Fibroblast of peridontal ligament (primary cell): ENCODE results near the gene SPATA6L.
A peak's percentile ranks its signal among the peaks of the same experiment; 100 is the strongest.
"Not testable (repeated sequence)": the region's sequence is repeated elsewhere in the genome, so short reads cannot be mapped to it uniquely, and the experiment has no call there.

Experiments used
- DNase-seq: peaks from one replicate; pipeline ENCODE4 v3.0.0-alpha.2; 2010; ENCODE audit errors: extremely low read depth

SPATA6L gene

DNA sequence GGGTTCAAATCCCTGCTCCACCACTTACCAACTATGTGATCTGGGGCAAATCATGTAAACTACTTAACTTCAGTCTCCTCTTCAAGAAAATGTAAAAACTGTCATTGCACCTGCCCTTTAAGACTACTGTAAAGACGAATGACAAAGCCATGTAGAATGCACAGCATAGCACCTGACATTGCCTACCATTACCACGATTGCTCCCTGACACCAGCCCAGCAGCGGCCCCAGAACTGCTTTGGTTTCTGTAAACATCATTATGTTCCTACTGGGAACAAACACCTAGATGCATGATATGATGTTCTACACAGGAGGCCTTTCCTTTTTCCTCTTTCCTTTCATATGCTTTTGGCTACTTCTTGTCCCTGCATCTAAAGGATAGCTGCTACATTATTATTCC is 27.3 kb downstream of the SPATA6L start:
- DNase-seq = no peak

DNA sequence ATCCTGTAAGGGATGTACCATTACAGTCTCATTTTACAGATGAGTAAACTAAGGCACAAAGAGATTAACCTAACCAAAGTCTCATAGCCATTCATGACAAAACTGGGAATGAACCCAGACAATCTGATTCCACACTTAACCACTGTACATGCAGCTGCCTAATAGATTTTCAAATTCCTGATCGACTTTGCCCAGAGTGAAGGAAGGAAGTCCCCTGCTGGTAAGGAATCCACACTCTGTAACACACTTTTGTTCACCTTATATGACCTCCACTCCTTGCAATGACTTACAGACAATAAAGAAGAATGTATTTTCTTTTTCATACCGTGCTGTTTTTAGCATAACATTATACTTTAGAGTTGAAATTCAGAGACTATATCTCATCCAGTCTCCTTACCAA is 35.4 kb downstream of the SPATA6L start:
- no peak for DNase-seq

- DNase-seq = no peak
Observed at GRCh38 chr9:4622016-4622415, 44.3 kb downstream of the SPATA6L start.

GRCh38 chr9:4620881-4621555 is 45.3 kb downstream of the SPATA6L start:
- DNase-seq = peak; percentile 61

DNA sequence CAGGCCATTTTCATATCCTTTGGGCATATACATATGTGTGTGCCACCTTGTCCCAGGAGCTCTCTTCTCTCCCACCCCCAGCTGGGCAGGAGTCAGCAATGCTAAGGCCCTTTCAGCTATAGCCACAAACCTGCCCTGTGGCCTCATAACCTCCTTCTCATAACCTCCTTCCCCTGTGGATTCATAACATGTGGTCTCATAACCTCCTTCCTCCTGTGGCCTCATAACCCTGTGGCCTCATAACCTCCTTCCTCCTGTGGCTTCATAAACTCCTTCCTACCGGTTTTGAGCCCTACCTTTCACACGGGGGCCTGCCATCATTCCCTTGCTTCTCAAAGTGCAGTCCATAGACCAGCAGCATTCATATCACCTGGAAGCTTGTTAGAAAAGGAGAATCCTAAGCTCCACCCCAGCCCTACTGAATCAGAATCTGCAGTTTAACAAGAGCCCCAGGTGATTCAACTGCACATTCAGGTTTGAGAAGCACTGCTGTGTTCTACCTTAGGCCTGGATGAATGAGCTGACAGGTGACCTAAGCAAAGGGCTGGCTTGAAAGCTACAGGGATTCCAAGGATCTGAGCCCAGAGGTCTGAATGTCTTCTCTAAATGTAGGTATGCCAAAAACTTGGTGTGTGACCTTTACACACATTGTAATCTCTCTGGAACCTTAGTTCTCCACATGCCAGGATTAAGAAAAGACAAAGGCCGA is 46.1 kb downstream of the SPATA6L start:
- no peak for DNase-seq

DNA sequence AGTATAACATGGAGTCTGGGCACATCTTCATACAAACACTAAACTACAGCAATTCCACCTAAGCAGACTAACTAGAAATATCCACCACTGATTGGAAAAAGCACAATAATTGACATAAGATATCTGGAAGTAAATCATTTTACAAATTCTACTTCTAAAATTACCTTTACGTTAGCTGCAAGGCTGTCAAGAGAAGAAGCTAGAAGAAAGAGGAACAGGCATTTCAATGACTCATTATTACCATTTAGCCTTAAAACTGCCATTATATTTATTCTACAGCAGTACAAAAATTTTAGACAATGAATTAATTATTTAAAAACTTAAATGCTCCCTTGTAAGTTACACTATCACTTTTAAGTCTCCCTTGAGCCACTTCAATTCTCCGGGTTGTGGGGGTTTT is 47.6 kb downstream of the SPATA6L start:
- no peak for DNase-seq

GRCh38 chr9:4617752-4618151 is 48.5 kb downstream of the SPATA6L start:
- no peak for DNase-seq

- DNase-seq = no peak
Observed at GRCh38 chr9:4615778-4616177, 50.5 kb downstream of the SPATA6L start.

- peak; percentile 93 for DNase-seq
Observed at GRCh38 chr9:4615251-4615650, 51.0 kb downstream of the SPATA6L start.

- no peak for DNase-seq
Observed at GRCh38 chr9:4614627-4615026, 51.7 kb downstream of the SPATA6L start.

- DNase-seq = not testable (repeated sequence)
Observed at GRCh38 chr9:4606033-4606432, 60.2 kb downstream of the SPATA6L start.

DNA sequence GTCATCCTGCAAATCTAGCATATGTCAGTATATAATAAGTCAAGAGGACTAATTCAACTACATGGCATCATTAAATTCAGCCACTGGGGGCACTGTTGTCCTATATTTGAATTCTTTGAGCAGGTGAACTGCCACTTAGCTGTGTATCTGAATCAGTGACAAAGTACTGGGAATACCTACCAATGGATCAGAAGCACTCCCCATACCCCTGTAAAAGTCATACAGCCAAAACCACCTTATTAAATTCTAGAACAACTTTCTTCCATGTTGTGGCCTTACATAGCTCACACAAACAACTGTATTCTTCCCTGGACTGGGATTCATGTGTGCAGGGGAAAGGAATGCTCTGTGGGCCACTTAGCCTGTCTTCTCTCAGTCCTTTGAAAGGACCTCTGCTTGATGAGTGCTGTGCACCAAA is 61.6 kb downstream of the SPATA6L start:
- peak; percentile 77 for DNase-seq

DNA sequence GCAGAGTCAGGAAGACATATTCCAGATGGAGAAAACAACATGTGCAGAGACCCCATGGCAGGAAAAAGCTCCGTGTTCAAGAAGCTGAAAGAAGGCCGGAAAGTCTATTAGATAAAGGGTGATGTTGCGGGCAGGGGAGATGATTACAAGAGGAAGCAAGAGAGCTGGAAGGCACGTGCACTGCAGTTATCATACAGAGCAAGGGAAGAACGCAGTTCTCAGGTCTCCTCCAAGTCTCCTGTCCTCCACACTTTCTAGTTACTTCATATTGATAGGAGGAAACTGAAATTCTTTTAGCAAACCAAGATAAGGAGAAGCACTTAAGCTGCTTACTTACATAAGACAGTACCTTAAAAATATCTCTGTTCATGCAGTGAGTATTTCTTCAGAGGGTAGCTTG is 62.5 kb downstream of the SPATA6L start:
- no peak for DNase-seq

DNA sequence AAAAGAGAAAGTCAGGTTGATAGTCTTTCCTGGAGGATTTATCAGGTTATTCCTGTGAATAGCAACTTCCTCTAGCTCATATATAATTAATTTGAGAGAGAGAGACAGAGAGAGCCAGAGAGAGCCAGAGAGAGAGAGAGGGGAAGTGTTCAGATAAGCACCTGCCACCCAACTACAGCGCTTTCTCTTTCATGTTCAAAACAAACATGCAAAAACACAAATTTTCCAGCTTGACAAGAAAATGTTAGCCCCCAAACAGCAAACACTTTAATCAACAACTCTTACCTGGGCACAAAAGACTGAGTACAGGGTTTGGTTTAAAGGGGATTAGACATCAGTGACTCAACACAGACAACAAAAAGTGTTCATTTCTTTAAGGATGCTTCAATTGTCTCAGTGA is 65.9 kb downstream of the SPATA6L start:
- no peak for DNase-seq

DNA sequence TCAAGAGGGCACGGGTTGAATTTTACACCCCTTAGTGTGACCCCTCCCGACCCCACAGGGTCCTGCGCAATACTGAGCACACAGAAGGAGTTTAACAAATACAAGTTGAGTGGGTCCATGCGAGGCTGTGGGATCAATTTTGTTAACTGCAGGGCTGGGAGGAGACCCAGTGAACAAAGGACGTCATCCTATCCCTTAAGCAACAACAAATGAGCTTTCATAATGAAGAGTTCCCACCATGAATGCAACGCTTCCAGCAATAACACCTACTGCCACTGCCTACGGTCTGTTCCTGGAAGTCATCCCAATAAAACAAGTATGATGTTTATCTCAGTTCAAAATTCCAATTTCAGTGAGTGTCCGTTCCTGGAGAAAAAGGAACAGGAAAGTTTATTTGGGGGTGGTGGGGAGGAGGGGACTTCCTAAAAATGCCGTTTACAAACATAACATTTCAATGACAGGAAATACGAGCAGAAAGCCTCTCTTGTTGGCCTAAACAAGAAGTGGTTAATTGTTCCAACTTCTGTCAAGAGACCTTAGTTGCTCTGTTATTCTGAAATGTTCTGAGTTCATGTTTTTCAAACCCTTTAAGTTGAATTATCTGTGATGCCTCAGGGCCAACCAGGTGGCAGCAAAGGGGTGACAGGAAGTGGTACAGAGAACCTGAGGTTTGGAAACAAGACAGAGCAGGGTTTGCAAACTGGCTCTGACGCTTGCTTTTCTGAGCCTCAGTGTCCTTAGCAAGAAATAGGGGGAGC is 69.9 kb downstream of the SPATA6L start:
- DNase-seq = no peak

- no peak for DNase-seq
Observed at GRCh38 chr9:4594994-4595393, 71.3 kb downstream of the SPATA6L start.

GRCh38 chr9:4594545-4594944 is 71.7 kb downstream of the SPATA6L start:
- DNase-seq = no peak

DNA sequence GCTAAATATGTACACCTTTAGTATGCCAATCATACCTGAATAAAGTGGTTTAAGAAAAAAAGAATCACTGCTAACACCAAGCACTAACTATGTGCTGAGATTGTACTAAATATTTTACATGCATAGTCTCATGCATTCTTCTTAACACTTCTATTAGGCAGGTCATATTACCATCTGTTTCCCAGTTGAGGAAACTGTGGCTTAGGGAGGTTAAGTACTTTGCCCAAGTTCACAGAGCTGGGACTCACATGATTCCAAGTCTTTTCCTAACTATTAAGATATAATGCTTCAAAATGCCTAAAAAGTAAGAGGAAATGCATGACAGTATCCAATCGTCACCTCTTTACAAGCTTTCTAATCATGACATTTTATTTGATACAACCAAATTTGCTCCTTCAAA is 73.4 kb downstream of the SPATA6L start:
- DNase-seq = no peak

DNA sequence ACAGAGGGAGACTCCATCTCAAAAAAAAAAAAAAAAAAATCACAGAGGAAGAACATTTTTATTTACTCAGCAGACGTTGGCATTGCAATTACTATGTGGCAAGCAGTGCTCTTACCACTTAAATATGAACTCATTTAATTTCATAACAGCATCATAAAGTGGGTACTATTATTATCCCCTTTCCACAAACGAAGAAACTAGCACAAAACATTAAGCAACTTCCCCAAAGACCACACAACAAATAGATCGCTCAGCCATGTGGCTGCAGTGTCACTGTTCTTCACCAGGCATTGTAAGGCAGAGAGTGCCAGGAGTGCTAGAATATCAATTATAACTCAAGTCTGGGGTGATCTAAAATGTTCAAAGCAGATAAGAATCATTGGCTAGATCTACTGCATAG is 74.0 kb downstream of the SPATA6L start:
- no peak for DNase-seq

GRCh38 chr9:4591123-4591500 is 75.2 kb downstream of the SPATA6L start:
- DNase-seq = peak; percentile 40

GRCh38 chr9:4590430-4591122 is 75.7 kb downstream of the SPATA6L start:
- peak; percentile 48 for DNase-seq

DNA sequence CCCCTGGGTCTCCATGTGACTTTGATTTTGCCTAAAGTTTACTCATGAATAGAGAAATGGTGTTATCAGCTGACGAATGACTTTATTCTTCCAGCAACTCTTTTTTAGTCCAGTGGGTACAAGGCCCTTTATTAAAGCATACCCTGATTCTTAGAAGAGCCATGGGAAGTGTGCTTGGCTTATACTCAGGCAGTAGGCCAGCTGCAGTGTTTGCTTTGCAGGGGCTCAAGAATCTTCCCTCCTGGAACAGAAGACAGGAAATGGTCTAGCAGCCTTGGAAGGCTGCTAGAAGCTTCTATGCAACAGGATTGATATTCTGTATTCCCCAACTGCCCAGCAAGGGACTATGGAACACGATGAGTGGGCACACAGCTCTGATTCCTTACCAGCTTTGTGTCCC is 77.6 kb downstream of the SPATA6L start:
- no peak for DNase-seq
